GM19193 (cell line): ENCODE results near the gene CDKN2D.
A peak's percentile ranks its signal among the peaks of the same experiment; 100 is the strongest.

Source experiments
- POLR2A ChIP-seq: IDR thresholded peaks from 4 replicates; pipeline ENCODE4 v1.6.1; 2011; ENCODE audit not compliant: insufficient read depth, insufficient read length; ENCODE audit errors: extremely low read depth

The CDKN2D gene

GRCh38 chr19:10565567-10566407 is 3.0 kb downstream of the CDKN2D start, which contains the start of gene KRI1:
KRI1 (minus strand) TSS chr19:10566010; CDS start chr19:10565999, 11 bp downstream.
- peak; percentile 75 for TF ChIP-seq POLR2A

- TF ChIP-seq POLR2A, result no peak
Measured at GRCh38 chr19:10565028-10565566, 3.7 kb downstream of the CDKN2D start.

- TF ChIP-seq POLR2A, result no peak
Measured at GRCh38 chr19:10562609-10563008, 6.2 kb downstream of the CDKN2D start.

- TF ChIP-seq POLR2A, result no peak
Measured at GRCh38 chr19:10560154-10560553, 8.6 kb downstream of the CDKN2D start.

GRCh38 chr19:10557603-10558197 is 11.1 kb downstream of the CDKN2D start:
- TF ChIP-seq POLR2A, result no peak

- TF ChIP-seq POLR2A, result no peak
Measured at GRCh38 chr19:10555610-10555973, 13.2 kb downstream of the CDKN2D start.

- no peak for TF ChIP-seq POLR2A
Measured at GRCh38 chr19:10554760-10555609, 13.8 kb downstream of the CDKN2D start.

GRCh38 chr19:10553943-10554381 is 14.8 kb downstream of the CDKN2D start:
- no peak for TF ChIP-seq POLR2A

GRCh38 chr19:10553087-10553667 is 15.6 kb downstream of the CDKN2D start:
- no peak for TF ChIP-seq POLR2A

- TF ChIP-seq POLR2A, result no peak
Measured at GRCh38 chr19:10552510-10553053, 16.2 kb downstream of the CDKN2D start.

- no peak for TF ChIP-seq POLR2A
Measured at GRCh38 chr19:10551698-10552301, 17.0 kb downstream of the CDKN2D start.

GRCh38 chr19:10550336-10550735 is 18.4 kb downstream of the CDKN2D start:
- no peak for TF ChIP-seq POLR2A

- TF ChIP-seq POLR2A, result no peak
Measured at GRCh38 chr19:10549733-10550132, 19.0 kb downstream of the CDKN2D start.

- no peak for TF ChIP-seq POLR2A
Measured at GRCh38 chr19:10548746-10549276, 20.0 kb downstream of the CDKN2D start.
